ENCODE data around the gene APLN.

APLN gene

DNA sequence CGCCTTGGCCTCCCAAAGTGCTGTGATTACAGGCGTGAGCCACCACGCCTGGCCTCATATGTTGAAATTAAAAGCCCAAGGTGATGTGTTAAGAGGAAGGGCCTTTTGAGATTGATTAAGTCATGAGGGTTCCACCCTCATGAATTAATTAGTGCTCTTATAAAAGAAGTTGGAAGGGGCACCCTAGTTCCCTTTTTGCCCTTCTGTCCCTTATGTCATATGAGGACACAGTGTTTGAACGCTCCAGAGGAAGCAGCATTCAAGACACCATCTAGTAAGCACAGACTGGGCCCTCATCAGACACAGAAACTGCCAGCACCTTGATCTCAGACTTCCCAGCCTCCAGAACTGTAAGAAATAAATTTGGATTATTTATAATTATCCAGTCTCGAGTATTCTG, 5.1 kb upstream of the APLN start:
- no peak for DNase-seq

DNA sequence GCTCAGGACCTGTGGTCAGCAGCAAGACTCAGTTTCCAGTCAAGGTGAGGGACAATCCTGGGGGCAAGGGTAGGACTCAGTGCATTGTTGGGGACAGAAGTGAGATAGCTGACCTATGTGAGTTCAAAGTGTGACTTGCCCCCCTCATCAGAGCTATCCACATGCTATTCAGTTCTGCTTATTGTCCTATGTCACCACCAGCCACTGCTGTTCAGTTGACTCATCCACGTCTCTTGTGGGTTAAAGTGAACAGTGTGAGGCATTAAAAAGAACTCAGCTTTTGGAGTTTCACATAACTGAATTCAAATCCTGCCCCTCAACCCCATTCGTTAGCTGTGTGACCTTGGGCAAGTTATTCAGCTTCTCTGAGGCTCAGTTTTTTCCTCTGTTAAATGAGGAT, 4.4 kb upstream of the APLN start:
- DNase-seq = no peak

GRCh38 chrX:129658429-129658828, 3.7 kb upstream of the APLN start:
- no peak for DNase-seq

GRCh38 chrX:129655547-129656249, 942 bp upstream of the APLN start:
- no peak for DNase-seq

GRCh38 chrX:129653971-129654651, 645 bp downstream of the APLN start:
- no peak for DNase-seq

- DNase-seq = no peak
Observed at GRCh38 chrX:129653181-129653970, 1.4 kb downstream of the APLN start.

DNA sequence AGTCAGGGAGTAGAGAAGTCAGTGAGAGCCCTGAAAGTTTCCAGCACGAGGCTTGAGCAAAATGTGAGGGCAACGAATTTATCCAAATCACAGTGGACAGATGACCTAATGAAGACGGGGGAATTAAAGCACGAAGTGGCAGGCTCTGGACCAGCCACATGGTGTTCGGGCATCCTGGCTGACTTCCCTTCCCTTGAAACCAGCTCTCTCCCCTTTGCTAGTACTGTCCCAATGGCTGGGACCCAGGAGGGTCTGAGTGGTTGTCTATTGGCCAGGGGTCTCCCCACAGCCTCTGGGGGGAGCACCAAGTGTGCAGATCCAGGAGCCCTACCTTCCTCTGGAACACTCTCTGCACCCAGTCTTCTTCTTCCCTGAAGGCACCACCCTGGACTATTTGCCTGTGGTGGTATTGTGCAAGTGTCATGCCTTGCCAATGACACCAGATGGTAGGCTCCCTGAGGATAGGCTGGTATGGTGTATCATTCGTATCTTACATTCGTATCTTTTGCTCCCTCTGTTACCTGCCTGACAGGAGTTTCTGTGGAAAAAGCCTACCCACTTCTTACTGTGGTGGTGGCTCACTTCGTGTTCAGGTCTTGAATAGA, 2.1 kb downstream of the APLN start:
- DNase-seq = no peak

- no peak for DNase-seq
Observed at GRCh38 chrX:129651756-129652564, 2.8 kb downstream of the APLN start.

- no peak for DNase-seq
Observed at GRCh38 chrX:129650821-129651510, 3.8 kb downstream of the APLN start.

DNA sequence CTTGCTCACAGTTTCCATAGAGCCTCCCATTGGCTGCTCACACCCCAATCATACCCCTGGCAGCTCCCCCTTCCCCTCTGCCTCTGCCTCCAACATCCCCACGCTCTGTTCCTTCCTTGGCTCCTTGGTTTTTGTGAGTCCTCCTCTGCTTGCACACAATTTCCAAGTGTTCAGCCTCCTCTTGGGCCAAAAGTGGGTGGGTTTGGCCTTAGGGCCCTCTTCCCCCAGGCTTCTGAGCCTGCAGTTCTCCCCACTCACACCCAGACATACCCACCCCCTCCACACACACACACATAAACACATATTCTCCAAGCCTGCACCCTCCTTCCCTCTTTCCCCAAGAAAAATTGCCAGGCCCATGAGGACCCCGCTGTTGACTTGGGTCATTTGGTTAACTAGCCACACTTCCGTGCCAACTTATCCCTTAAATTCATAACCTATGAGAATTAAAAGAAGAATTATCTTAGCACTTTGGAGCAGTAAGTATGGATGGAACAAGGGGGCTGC, 4.5 kb downstream of the APLN start:
- no peak for DNase-seq

- DNase-seq = no peak
Observed at GRCh38 chrX:129649268-129650182, 5.2 kb downstream of the APLN start.

DNA sequence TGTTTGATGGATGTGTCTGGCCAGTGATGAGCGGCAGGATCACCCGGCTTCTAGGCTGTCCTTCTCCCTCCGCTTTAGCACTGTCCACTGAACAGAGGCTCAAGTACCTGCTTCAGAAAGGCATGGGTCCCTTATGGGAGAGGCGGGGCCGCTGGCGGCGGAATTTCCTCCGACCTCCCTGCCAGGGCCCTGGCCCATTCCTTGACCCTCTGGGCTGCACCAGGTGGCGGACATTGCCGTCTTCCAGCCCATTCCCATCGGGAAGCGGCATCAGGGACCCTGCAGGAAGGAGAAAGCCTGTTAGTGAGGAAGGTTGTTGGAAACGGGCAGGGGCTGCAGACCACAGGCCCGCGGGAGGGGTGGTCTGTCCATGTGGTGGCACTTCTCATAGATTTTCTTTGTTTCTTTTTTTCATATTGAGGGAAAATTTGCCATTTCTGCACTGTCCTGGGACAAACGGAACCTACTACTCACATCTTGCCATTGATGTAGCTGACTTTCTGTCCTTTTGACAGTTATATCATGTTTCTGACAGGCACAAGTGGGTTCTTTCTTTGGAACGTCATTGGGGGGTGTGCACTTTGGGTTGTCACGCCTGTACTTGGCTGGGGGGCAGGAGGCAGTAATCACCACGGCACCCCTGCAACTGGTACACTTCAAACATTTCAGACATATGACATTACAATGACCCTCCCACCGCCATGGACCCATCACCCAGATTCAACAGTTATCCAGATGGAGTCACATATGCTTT, 6.1 kb downstream of the APLN start:
- DNase-seq = no peak

- DNase-seq = no peak
Observed at GRCh38 chrX:129647418-129648410, 7.0 kb downstream of the APLN start.

DNA sequence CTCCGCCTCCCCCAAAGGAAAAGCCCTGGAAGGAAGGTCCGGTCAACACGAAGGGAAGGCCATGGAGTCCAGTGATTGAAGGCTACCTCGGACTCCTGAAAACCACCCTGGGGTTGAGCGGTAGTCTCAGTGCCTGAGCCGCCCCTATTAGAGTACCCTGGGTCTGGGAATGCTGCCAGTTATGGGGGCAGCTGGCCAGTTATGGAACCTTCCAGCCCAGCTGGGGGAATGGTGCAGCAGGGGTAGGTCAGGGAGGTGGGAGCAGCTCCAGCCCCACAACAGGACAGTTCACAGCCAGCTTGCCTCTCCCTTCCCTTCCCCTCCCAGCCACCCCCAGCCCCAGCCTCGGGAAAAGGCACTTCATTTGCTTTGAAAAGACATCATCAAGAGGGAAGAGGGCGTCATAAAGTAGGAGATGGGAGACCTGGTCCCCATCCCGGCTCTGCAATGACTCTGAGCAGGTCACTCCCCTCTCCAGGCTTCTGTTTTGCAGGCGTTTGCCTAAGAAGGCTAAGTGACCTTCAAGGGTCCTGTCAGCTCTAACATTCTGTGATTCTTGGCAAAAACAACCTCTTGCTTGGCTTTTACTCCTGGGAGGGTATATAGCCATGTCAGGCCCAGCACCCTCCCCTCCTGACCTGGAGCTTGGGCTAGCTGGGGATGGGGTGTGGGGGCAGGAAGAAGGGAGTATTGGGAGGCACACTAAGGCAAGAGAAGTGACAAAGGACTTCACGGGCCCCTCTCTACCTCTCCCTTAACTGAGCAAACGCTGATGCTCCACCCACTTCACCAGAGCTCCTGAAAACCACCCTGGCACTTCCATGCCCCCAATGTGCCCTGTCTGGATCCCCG, 8.0 kb downstream of the APLN start:
- DNase-seq = no peak

DNA sequence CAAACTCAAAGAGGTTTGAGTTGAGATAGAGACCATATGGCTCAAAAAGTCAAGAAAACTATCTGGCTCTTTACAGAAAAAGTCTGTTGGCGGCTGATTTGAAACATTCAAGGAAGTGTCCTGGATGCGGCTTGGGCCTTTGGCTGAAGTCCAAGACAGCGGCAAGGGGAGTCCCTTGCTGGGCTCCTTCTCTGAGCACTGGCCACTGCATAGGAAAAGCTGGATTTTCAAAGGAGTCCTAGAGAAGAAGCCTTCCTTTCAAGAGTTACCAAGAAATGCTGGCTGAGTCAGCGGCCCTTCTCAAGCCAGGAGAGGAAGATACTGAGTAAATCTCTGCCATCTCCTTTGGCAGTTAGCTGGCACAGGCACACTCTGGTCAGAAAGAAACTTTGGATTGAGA, 12.1 kb downstream of the APLN start:
- no peak for DNase-seq

GRCh38 chrX:129641941-129642340, 12.8 kb downstream of the APLN start:
- DNase-seq = no peak

DNA sequence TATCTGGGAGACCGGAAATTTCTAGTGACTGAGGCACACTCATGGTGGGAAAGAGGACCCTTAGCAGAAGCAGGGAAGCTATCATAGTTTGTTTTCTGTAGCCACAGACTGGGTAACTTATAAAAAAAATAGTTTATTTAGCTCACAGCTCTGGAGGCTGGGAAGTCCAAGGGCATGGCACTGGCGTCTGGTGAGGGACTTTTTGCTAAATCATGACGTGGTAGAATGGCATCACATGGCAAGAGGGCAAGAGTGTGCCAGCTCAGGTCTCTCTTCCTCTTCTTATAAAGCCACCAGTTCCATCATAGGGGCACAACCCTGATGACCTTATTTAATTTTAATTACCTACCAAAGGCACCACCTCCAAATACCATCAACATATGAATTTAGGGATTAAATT, 13.3 kb downstream of the APLN start:
- no peak for DNase-seq

DNA sequence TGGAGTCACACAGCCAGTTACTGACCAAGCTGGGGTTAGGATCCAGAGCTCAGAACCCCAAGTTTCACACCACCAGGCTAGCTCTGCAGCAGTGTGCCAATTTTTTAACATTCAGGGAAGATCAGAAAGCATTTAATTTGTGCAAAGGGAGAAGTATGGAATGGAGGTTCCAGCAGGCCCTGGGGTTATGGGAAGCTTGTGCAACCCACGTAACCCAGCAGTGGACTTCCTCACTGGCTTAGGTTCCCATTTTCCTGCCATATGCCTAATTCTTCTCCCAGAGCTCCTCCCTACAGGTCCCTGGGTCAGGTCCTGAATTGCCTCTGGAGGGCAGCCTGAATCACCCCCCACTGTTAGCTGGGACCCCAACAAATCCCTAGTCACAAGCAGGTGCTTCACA, 14.0 kb downstream of the APLN start:
- DNase-seq = no peak

Measured in NCI-H2107 (cell line).